ENCODE data around the gene SLC25A34. TPM values are rescaled to one million over a fixed set of nuclear protein-coding genes. Genes with fewer than 3 reads are reported as not detected.

Gene SLC25A34
- total and polyA plus RNA-seq, 2 of the 13 experiments (the other 11 are each of a cell fraction or from before 2014, with no cell fraction given): 0.13 to 0.18 TPM

GRCh38 chr1:15740924-15741850, 5.1 kb downstream of the SLC25A34 start (continued):
- TF ChIP-seq ZNF720 (CRISPR knock-in tag; IDR thresholded peaks at IDR 0.05) (no peak), SNRNP70 (IDR thresholded peaks at IDR 0.05; ENCODE audit: low read depth, low read length) (no peak), MLX (CRISPR knock-in tag; IDR thresholded peaks at IDR 0.05) (0 out of 2 replicates have a peak, but pooled peaks have one; percentile 30), LCORL (IDR thresholded peaks at IDR 0.05) (no peak), LCORL (CRISPR knock-in tag; IDR thresholded peaks at IDR 0.05) (peak; percentile 62), GMEB1 (CRISPR knock-in tag; IDR thresholded peaks at IDR 0.05; ENCODE audit: borderline replicate concordance) (no peak), SPEN (CRISPR knock-in tag; IDR thresholded peaks at IDR 0.05; ENCODE audit: low read depth) (peak; percentile 32; the same call in 1 of the 2 replicates), KLF6 (CRISPR knock-in tag; IDR thresholded peaks at IDR 0.05) (0 out of 2 replicates have a peak, but pooled peaks have one; percentile 55), RFXANK (CRISPR knock-in tag; IDR thresholded peaks at IDR 0.05) (no peak), SP2 (CRISPR knock-in tag; IDR thresholded peaks at IDR 0.05) (no peak), MAFK (conservative IDR thresholded peaks at IDR 0.05 in 1 of 2, IDR thresholded peaks at IDR 0.05 in 1 of 2; ENCODE audit: low read length in 2 of 2) (no peak), CCAR2 (optimal IDR thresholded peaks at IDR 0.05; ENCODE audit: low read depth, low read length) (no peak), HMGXB4 (CRISPR knock-in tag; IDR thresholded peaks at IDR 0.05; ENCODE audit: borderline replicate concordance in 1 of 2, low read depth in 1 of 2) (peak; percentile 76 to 86), ZBTB26 (CRISPR knock-in tag; IDR thresholded peaks at IDR 0.05; ENCODE audit: borderline replicate concordance) (0 out of 2 replicates have a peak, but pooled peaks have one; percentile 21), PAWR (CRISPR knock-in tag; IDR thresholded peaks at IDR 0.05; ENCODE audit: borderline replicate concordance) (no peak), TGIF2 (CRISPR knock-in tag; IDR thresholded peaks at IDR 0.05) (no peak), HNF4A (CRISPR knock-in tag; IDR thresholded peaks at IDR 0.05) (peak; percentile 44), ZNF574 (CRISPR knock-in tag; IDR thresholded peaks at IDR 0.05) (peak; percentile 53), FOXM1 (CRISPR knock-in tag; IDR thresholded peaks at IDR 0.05) (no peak), ZNF749 (CRISPR knock-in tag; IDR thresholded peaks at IDR 0.05; ENCODE audit: borderline replicate concordance) (no peak), KDM3A (CRISPR knock-in tag; IDR thresholded peaks at IDR 0.05; ENCODE audit: low read depth) (peak; percentile 86)
